ENCODE results near the gene TKTL1.

The TKTL1 gene

DNA sequence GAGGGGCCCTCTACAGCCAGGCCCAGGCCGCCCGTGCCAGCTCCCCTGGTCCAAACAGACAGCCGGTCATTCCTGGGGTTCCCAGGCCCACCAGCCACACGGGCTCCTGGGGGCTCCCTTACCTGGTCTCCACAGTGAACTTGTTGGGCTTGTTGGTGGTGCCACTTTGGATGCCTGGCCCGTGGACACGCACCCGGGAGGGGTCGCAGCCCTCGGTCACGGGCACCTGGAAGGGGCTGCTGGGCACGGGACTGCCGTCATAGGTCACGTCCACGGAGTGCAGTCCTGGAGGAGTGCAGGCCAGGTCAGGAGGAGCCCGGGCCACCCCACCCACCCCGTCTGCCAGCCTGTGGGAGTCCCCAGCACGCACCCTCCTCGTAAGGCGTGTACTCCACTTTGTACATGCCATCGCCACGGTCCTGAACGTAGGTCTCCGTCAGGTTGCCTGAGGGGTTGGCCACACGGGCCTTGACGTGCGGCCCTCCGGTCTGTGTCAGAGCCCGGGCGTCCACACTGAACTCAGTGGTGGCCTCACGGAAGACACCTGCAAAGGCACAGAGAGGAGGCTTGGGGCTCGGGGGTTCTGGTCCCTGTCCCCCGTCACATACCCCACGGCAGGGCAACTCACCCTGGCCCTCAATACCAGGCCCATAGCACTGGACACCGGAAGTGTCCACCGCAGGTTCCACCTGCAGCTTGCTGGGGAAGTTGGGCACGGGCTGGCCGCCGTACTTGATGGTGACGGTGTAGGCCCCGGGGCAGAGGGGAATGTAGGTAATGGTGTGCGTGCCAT, 64.0 kb downstream of the TKTL1 start:
- H3K4me3 ChIP-seq (ENCODE audit: low read length), result no peak overlapping the region
- no peak for TF ChIP-seq CTCF (IDR thresholded peaks at IDR 0.05; ENCODE audit: insufficient read depth, low read depth, low read length, missing control alignments)
- DNase-seq (ENCODE audit: low read depth), result no peak

GRCh38 chrX:154360155-154360713, 64.6 kb downstream of the TKTL1 start:
- H3K4me3 ChIP-seq (ENCODE audit: low read length), result no peak overlapping the region
- TF ChIP-seq CTCF (IDR thresholded peaks at IDR 0.05; ENCODE audit: insufficient read depth, low read depth, low read length, missing control alignments), result no peak
- DNase-seq (ENCODE audit: low read depth), result no peak

DNA sequence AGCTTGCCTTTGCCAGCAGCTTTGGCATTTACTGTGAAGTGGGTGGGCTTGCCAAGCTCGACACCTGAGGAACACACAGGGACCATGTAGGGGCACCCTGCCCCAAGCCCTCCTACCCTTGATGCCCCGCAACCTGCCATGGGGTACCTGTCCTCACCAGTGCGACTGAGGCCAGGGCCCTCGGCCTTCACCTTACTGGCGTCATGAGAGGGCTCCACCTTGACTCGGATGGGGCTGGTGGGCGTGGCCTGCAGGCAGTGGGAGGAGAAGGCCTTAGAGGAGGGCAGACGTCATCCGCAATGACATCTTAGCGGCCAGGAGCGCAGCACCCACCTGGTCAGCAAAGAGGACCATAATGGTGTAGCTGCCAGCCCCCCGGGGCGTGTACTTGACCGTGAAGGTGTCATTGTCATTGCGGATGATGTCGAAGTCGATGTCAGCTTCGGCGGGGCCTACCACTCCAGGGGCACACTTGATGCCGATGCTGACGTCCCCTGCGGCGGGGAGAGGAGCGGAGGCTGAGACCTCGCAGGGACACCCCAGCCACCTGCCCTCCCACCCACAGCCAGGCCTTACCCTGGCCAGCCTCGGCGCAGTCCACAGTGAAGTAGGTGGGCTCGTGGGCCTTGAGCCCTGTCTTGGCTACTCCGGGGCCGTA, 66.6 kb downstream of the TKTL1 start:
- no peak for DNase-seq (ENCODE audit: low read depth)
- TF ChIP-seq CTCF (IDR thresholded peaks at IDR 0.05; ENCODE audit: insufficient read depth, low read depth, low read length, missing control alignments), result no peak
- H3K4me3 ChIP-seq (ENCODE audit: low read length), result no peak overlapping the region

DNA sequence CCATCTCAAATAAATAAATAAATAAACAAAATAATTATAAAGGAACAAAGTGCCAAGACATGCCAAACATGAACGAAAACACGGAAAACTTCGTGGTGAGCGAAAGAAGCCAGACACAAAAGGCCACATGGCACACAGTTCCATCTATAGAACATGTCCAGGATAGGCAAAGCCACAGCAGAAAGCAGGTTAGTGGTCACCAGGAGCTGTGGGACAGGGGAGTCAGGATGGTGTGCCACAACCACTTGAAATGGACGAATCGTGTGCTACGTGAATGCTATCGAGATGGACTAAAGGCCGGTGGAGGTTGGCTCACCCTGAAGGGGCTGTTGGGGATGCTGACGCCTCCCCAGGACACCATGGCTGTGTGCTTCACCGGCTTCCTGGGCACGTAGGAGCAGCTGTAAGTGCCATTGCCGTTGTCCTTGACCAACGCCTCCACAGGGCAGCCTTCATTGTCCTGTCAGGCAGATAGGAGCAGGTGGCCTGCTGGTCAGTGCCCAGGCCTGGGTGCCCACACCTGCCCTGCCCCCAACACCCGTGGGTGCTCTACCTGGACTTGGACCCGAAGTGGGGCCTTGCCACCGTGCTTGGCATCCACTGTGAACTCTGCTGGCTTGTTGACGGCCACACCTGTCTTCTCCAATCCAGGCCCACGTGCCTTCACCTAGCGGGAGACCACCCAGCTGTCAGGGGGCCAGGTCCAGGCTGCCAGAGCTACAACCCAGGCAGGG, 68.3 kb downstream of the TKTL1 start:
- TF ChIP-seq CTCF (IDR thresholded peaks at IDR 0.05; ENCODE audit: insufficient read depth, low read depth, low read length, missing control alignments), result no peak
- H3K4me3 ChIP-seq (ENCODE audit: low read length), result no peak overlapping the region
- DNase-seq (ENCODE audit: low read depth), result no peak

DNA sequence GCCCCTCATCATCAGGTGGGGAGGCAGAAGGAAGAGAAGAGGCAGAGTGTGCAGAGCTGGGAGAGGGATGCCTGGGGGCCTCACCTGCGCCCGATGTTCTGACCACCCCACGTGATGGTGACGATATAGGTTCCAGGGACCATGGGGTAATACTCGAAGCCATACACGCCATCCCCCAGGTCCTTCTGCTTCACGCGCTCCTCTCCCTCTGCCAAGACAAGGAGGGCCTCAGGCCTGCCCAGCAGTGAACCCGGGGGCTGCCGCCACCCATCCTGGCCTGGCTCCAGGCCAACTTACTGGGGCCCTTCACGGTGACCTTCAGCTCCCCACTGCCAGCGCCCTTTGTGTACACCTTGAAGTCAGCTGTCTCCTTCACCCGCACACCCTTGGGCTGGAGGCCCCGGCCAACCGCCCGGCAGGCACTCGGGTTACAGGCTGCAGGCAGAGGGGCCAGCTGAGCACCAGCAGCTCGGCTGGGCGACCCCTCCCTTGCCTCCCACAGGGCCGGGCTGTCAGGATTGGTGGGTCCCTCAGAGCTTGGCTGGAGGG, 69.5 kb downstream of the TKTL1 start:
- no peak for TF ChIP-seq CTCF (IDR thresholded peaks at IDR 0.05; ENCODE audit: insufficient read depth, low read depth, low read length, missing control alignments)
- DNase-seq (ENCODE audit: low read depth), result no peak
- H3K4me3 ChIP-seq (ENCODE audit: low read length), result no peak overlapping the region

- DNase-seq (ENCODE audit: low read depth), result no peak
- no peak for TF ChIP-seq CTCF (IDR thresholded peaks at IDR 0.05; ENCODE audit: insufficient read depth, low read depth, low read length, missing control alignments)
- no peak overlapping the region for H3K4me3 ChIP-seq (ENCODE audit: low read length)
Observed at GRCh38 chrX:154365997-154366665, 70.5 kb downstream of the TKTL1 start.

All from epithelial cell of esophagus (primary cell).